Vagina (tissue), 2 donors: ENCODE measurements around the gene FGFR2.

Source experiments
- CTCF ChIP-seq, 3 experiments: fragments of 450-650 bp in 2 of 3; fragments of 200-600 bp in 1 of 3; sonication (generic) in 1 of 3; IDR thresholded peaks; one replicate each; pipeline ENCODE4 v1.5.1; 2017 to 2019; ENCODE audit warnings: antibody characterized with exemption in 3 of 3, mild to moderate bottlenecking in 2 of 3, moderate library complexity in 2 of 3
- POLR2A ChIP-seq, 2 donors: fragments of 450-650 bp; IDR thresholded peaks; one replicate each; pipeline ENCODE4 v1.6.1; 2017; ENCODE audit warnings: antibody characterized with exemption in 2 of 2, mild to moderate bottlenecking in 2 of 2, moderate library complexity in 2 of 2

- no peak for TF ChIP-seq CTCF (IDR thresholded peaks at IDR 0.05)
- TF ChIP-seq POLR2A (IDR thresholded peaks at IDR 0.05) = no peak
Observed at GRCh38 chr10:121568275-121568674, 30.0 kb downstream of the FGFR2 start.
